Stimulated activated CD4-positive, alpha-beta T cell treated with anti-CD3 and anti-CD28 coated beads, TNF-alpha, amount 100 ng/mL, for 24 hours (primary cell): Measurements from ENCODE around the gene PDE7B.

ENCODE experiments used
- DNase-seq, 3 experiments: peaks; one replicate each; pipeline ENCODE4 v3.0.0-alpha.2; 2020; ENCODE audit warnings: low read depth in 3 of 3

The PDE7B gene

GRCh38 chr6:136146130-136146529 is 294.6 kb downstream of the PDE7B start:
- DNase-seq = no peak

DNA sequence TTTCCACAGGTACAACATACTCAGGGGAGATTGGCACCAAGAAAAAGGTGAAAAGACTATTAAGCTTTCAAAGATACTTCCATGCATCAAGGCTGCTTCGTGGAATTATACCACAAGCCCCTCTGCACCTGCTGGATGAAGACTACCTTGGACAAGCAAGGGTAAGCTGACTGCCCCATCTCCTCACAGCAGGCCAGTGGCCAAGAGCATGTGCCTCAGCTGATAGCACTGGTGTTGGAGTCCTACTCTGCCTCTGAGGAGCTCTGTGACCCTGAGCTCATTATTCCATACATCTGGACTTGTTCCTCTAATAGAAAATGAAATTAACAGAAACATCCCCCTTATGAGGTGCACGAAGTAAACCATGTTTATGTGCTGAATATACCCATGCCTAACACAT is 295.8 kb downstream of the PDE7B start:
- DNase-seq = no peak

DNA sequence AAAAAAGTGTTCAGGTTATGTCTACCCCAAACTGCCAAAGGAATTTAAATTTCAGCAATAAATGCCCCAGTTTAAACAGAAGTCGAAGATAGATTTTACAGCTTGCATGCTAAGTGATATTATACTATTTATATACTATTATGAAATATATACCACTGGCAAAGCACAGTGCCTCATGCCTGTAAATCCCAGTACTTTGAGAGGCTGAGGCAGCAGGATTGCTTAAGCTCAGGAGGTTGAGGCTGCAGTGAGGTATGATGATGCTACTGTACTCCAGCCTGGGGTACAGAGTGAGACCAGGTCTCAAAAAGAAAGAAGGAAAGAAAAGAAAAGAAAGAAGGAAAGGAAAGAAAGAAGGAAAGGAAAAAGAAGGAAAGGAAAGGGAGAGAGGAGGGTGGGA is 296.6 kb downstream of the PDE7B start:
- no peak for DNase-seq

DNA sequence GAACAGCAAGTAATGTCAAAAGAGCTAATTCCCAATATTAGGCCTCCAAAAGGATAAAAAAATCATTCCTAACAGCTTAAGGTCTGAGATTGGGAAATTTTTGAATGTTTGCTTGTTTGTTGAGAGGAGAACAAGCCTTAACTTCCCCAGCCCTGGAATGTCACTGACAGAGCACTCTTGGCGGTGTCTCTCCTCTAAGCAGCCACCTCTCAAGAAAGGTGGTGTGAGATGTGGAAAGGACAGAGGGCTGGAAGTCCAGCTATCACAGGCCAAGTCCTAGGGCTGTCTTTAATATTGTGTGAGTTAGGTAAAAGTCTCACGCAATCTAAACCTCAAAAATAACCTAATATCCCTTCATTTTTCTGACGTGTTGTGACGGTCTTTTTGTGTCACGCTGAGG is 297.0 kb downstream of the PDE7B start:
- no peak for DNase-seq

GRCh38 chr6:136149311-136149710 is 297.8 kb downstream of the PDE7B start:
- no peak for DNase-seq

GRCh38 chr6:136150961-136151360 is 299.5 kb downstream of the PDE7B start:
- DNase-seq = no peak

DNA sequence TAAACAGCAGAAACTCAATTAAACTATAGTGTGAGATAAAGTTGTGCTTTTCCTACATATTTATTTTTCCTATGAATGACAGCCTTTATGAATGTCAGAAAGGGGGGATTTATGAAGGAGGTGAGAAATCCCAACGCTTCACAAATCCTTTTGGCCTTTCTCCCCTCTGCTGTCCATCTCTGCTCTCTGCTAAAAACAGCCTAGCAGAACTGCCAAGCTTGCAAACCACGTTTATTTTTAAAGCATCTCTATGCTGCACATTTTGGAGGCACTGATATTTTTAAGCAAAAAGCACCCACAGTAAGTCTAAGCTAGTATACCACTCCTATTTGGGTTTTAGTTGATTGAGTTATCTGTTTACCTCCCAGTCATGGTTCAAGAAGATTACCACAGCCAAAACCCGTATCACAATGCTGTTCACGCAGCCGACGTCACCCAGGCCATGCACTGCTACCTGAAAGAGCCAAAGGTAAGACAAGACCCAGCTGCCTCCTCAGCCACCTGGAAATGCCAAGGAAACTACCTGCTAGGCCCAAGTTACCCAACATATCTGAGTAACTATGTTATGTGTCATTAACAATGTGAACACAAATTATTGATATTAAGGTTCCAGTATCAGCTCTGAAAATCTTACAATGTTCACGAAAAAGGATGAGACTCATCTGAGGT is 302.3 kb downstream of the PDE7B start:
- DNase-seq = no peak

- DNase-seq = no peak
Measured at GRCh38 chr6:136155191-136155590, 303.7 kb downstream of the PDE7B start.

DNA sequence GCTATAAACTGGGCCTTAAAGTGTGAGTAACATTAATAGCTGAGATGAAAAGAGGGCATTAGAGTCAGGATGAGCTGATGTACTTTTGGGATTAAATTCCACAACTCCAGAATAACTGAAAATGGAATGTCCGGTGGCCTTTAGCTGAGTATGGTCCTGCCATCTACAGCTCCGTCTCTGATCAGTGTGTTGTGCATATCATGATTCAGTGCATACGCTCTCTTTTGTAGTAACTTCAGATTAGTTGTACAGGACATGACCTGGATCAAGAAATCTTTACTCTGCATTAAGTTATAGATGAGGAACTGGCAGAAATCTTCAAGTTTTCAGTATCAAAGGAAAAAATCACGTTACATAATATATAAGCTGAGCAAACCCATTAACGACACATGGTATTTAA is 306.2 kb downstream of the PDE7B start:
- DNase-seq = no peak

DNA sequence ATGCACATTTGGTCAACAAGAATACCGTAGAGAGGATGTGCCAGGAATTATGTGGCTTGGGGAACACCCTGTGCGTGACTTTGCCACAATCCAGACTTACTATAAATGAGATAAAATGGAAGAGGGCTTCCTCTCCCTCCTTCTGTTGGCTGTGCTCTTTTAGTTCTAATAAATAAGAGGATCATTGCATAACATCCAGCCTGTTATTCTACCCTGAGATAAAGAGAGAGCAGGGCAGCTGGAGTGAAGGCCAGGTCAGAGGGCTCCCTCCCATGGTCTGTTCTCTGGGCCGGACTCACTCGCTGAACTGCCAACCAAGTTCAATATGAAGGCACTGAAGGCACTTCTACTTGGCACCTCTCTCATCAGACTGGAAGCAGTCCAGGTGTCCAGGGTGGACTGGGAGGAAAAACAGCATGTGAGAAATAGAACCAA is 306.9 kb downstream of the PDE7B start:
- no peak for DNase-seq

DNA sequence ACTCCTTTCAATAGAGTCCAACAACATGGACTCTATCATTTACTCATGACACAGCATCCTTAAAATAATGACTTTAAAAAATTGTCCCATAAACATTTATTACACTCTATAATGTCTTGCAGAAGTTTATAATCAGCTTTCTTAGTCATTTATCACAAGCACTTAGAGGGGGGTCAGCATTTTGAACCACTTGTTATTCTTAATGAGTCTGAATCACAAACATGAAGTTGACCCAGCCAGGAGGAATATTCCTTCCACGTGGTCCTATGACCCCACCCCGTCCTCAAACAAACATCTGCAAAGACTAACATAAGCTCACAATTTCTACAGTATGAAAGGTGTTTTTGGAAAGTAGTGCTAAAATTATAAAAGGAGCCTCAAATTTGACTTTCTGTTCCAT is 307.5 kb downstream of the PDE7B start:
- DNase-seq = no peak

DNA sequence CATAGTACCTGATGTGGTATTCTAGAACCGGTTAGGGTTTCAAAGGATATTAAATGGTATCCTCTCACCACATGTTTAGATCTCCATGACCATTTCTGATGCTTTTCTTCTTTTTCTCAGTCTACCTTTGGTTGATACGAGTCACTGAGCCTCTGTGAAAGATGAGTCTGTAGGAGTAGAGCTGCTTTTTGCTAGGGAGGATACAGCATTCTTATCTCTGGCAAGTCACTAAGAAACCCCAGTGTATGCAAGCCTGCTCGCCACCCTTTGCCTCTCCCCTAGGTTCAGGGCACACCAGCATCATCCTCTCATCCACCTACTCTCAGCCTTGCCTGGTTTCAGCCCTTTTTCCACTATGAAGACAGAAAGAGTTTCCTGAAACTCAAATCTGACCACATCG is 308.7 kb downstream of the PDE7B start:
- peak in 1 of 3 experiments; percentile 9 for DNase-seq

GRCh38 chr6:136161950-136162349 is 310.4 kb downstream of the PDE7B start:
- DNase-seq = no peak

- DNase-seq = no peak
Measured at GRCh38 chr6:136163260-136163659, 311.8 kb downstream of the PDE7B start.

DNA sequence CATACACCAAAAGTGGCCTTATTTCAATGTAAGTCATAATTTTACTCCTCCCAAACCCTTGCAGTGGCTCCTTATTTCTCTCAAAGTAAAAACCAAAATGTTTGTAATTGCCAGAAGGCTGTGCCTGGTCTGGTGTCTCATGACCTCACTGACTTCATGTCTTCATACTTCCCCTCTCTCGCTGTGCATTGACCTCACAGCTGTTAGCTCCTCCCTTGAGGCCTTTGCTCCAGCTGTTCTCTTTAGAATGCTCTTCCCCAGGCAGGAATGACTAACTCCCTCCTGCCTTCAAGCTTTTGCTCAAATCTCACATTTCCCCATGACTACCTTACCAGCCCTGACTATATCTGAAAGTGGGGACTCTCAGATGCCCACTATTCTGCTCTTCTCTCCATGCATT is 315.3 kb downstream of the PDE7B start:
- no peak for DNase-seq

DNA sequence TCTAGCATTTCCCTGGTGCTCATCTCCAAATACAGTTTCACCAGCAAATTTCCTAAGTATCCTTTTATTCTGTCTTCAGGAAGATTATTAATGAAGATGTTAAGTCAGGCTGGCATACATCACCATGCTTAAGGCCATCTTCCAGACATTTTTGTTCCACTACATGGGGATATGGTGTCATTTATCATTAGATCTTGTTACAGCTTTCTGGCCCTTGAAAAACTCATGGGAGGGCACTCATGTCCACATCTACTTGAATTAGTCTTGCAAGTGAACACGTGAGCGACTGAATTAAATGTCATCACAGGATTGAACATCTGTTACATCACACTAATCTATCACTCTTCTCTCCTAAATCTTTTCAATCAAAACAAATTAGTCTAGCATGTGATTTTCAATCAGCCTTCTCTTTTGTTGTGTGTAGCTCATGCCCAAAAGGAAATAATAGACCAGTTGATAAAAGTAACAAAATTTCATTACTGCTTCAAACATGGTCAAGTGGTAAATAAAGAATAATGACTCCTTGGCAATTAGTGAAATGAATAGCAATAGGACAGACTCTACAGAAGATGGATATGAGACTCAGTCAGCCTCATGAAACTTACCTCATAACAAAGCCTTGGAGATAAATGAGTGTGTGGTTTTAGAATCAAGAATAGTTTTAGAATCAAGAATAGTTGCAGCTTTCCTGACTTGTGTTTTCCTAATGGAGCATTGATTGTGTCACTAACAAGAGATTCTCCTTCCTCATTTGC is 318.1 kb downstream of the PDE7B start:
- DNase-seq = no peak

GRCh38 chr6:136171231-136171630 is 319.7 kb downstream of the PDE7B start:
- no peak for DNase-seq

- no peak for DNase-seq
Measured at GRCh38 chr6:136173519-136174507, 322.3 kb downstream of the PDE7B start.

DNA sequence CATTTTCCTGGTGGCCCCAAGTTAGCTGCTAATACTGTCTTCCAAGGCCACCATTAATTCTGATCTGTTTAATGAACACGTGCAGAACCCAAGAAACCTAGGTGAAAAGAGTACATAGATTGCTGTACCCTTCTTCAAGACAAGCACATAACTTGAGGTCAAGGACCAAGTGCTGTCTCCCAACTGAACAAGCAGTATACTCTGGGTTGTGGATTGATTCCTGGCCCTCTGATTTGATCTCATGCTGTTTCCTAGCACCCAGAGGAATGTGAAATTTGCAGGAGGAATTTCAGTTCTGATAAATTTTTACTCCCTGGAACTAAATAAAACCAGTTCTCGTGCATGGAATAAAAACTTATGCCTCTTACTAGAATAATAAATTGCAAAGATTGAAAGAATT is 323.0 kb downstream of the PDE7B start:
- no peak for DNase-seq

DNA sequence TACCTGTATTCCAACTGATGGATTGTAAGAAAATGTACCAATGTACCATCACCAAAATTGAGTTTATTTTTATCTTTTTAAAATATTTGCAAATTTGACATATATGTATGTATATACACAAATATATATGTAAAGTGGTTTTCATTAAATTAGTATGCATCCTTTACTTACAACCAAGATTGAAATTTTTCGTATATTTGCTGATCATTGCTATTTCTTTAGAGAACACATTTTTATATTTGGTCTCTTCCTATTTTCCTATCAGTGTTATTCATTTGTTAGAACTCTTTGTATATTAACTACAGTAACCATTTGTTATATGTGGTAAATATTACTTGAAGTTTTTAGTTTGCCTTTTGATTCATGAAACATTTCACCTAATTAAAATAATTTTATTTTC is 324.4 kb downstream of the PDE7B start:
- DNase-seq = no peak

- DNase-seq = no peak
Measured at GRCh38 chr6:136178749-136179148, 327.2 kb downstream of the PDE7B start.
